ENCODE results near the gene OSBPL9. TPM values are rescaled to one million over a fixed set of nuclear protein-coding genes. Genes with fewer than 3 reads are reported as not detected.
A peak's percentile ranks its signal among the peaks of the same experiment; 100 is the strongest.

The OSBPL9 gene
- total and polyA plus RNA-seq, 9 of the 15 experiments (the other 6 are each of a cell fraction or from before 2014, with no cell fraction given), result 43.9 to 217 (median 170) TPM

- peak; percentile 82 for TF ChIP-seq RBBP5 (IDR thresholded peaks at IDR 0.05; ENCODE audit: borderline replicate concordance, insufficient read depth, low read length, poor library complexity, severe bottlenecking)
Measured at GRCh38 chr1:51616903-51617708, at the start of gene OSBPL9 (continued).

GRCh38 chr1:51567653-51568052, 49.2 kb upstream of the OSBPL9 start:
- POLR2A ChIA-PET, result no interaction called here
- Histone ChIP-seq H4K20me1 (replicated peaks; ENCODE audit: control insufficient read depth, insufficient read depth, low read length) (no peaks in the 10 kb centered on the region), H3K9me1 (ENCODE audit: control insufficient read depth, insufficient read depth, low read length) (no peaks in the 10 kb centered on the region), H2AFZ (ENCODE audit: low read depth, low read length) (no peak overlapping the region), H3K4me1 (replicated peaks in 1 of 2; ENCODE audit: control insufficient read depth in 2 of 2, insufficient read depth in 2 of 2, low read length in 2 of 2) (peaks cover 4 to 35% of the 10 kb centered on the region in 2 experiments; a peak in 4 of 5 replicates), H3K4me3 (no peak overlapping the region), H3K27ac (ENCODE audit: extremely low read depth, low read depth, low read length) (no peak overlapping the region), H3K27me3 (ENCODE audit: control insufficient read depth in 2 of 2, insufficient read depth in 2 of 2, low read length in 2 of 2) (no peaks in the 10 kb centered on the region), H3K36me3 (ENCODE audit: control insufficient read depth, insufficient read depth, low read length) (no peaks in the 10 kb centered on the region), H3K9ac (ENCODE audit: insufficient read depth in 1 of 2, low read depth in 2 of 2, low read length in 2 of 2) (no peak overlapping the region), H3K79me2 (ENCODE audit: control insufficient read depth, insufficient read depth, low read length) (no peaks in the 10 kb centered on the region), H3K9me3 (replicated peaks; ENCODE audit: control insufficient read depth, insufficient read depth, low read depth, low read length) (no peaks in the 10 kb centered on the region), H3K4me2 (ENCODE audit: insufficient read depth, low read length) (no peak overlapping the region)
- BruUV-seq (replicated peaks), result no TSS peak
- TF ChIP-seq CREM (IDR thresholded peaks at IDR 0.05; ENCODE audit: low read depth) (no peak), PCBP2 (IDR thresholded peaks at IDR 0.05; ENCODE audit: low read depth, low read length, poor library complexity, severe bottlenecking) (no peak), BRD9 (IDR thresholded peaks at IDR 0.05; ENCODE audit: low read depth, partially characterized antibody) (no peak), NCOA4 (IDR thresholded peaks at IDR 0.05; ENCODE audit: partially characterized antibody) (no peak)
- in situ Hi-C loops (cut with MboI), result no loop called here
- DNase-seq (ENCODE audit: extremely low read depth in 1 of 4, low spot score in 3 of 4) (no peak), ATAC-seq (no peak), FAIRE-seq (no peak)
- CTCF ChIA-PET (ENCODE audit: low intra/inter-chr PET ratio), result interaction anchor here (2.6 kb wide), 1 partner anchor 201 kb away, joined by 9 read pairs; no protein-coding TSS in a partner anchor
- intact Hi-C loops (cut with micrococcal nuclease), result loop anchor here (2.0 to 5.0 kb wide), 2 partner anchors 201 to 435 kb away; no protein-coding TSS in a partner anchor
